GM18907 (cell line): ENCODE measurements around the gene GZMM.

Source experiments
- ATAC-seq: cut with Tn5 transposase; IDR thresholded peaks from one replicate; pipeline ENCODE4 v1.9.1; 2021; ENCODE audit warnings: mild to moderate bottlenecking, moderate library complexity; ENCODE audit not compliant: unreplicated experiment

Gene GZMM

DNA sequence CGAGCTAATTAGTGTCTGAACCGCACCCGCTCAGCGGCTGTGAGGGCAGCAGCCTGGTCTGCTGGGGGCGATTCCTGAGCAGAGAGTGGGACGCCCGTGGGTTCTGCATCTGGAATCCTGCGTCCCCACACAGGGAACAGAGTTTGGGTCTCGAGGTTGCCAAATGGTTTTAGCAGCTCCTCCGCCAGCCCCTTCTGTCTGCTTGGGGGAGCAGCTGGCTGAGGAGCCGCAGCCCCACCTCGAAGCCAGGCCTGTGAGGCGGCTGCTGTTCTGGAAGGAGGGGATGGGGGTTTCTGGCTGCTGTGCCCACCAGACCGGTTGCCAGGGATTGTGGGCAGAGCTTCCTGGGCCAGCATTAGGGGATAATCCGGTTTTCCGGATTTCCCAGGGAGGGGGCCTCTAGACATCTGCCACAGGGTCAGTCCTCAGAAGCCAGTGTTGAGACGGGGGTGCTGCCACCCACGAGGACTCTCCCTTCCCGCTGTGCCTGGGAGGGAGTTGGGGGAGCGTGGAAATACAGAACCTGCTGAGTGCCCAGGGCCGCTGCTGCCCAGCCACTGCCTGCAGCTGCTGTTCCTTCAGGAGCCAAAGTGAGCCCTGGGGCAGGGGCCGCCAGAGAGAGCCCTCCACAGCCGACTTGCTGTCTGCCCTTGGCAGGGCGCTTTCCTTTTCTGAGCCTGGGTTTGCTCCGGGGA lies 10.3 kb upstream of the GZMM start:
- no peak for ATAC-seq

DNA sequence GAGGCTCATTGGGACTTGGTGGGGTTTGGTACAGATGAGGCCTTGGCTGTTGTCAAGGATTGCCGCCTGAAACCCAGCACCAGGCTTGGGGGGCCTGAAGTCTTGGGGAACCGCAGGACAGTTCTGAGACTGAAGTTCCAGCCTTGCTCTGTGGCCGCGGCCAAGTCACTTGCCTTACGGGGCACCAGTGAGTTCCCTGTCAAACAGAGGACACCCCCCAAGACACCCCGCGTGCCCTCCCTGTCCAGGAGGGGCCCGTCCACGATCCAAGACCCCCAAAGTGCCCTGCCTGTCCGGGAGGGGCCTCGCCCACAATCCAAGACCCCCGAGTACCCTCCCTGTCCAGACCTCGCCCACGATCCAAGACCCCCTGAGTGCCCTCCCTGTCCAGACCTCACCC lies 9.8 kb upstream of the GZMM start:
- ATAC-seq = no peak

DNA sequence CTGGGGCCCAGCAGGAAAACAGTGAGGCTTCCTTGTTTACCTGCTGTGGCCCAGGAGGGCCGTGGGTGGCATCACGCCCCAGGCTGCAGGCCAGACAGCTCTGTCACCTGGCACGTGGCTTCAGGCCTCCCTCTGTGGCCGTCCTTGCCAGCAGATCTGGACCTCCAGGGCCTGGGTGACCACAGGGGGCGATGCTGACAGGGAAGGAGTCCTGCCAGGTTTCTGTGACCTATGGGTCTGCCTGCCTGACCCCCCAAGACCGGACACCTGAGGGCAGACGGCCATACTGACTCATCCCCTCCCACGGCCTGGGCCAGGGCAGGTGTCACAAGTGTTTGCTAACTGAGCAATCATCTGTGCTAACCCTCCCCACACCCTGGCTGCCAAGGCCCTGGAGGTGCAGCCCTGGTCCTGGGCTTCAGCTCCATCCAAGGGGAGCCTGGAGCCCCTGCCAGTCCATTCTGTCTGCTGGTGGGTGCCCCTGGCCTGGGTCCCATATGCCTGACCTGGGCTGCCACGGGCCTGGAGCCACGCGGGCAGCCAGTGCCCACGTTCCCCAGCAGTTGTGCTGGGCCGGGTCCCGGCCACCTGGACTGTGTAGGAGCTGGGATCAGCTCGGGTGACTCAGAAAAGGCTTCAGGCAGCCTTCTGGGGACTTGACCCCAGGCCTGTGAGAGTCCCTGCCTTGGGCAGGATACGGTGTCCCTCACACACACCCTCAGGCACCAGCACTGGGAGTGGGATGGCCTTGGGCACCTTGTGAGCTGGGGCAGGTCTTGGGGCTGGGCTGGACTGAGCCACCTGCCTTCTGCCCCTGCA lies 8.6 kb upstream of the GZMM start:
- ATAC-seq = no peak

DNA sequence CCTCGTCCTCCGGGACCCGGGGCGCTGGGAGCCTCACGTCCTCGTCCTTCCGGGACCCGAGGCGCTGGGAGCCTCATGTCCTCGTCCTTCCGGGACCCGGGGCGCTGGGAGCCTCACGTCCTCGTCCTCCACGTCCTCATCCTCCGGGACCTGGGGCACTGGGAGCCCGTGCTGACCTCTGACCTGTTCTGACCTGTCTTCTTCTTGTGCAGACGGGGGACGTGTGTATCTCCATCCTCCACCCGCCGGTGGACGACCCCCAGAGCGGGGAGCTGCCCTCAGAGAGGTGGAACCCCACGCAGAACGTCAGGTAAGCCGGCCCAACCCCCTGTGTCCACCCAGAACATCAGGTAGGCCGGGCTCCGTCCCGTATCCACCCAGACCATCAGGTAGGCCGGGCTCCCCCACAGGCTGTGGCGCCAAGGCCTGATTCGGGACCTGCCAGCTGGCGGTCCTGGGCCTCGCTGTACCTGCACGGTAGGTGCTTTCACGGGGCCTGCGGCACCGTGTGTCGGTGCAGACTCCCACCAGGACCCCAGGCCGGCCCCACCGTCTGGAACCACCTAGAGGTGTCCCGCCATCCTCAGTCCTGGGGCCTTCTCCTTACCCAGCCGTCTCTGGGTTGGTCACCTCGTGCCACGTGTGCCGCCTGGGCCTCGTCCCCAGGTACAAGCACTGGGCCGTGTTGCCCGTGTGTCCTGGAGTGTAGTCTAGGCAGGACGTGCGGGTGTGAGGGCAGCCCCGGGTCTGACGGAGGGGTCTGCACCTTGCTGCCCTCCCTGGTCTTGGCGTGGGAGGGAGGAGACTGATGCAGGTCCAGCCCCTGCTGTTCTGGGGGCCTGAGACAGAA lies 7.6 kb upstream of the GZMM start:
- ATAC-seq = no peak

DNA sequence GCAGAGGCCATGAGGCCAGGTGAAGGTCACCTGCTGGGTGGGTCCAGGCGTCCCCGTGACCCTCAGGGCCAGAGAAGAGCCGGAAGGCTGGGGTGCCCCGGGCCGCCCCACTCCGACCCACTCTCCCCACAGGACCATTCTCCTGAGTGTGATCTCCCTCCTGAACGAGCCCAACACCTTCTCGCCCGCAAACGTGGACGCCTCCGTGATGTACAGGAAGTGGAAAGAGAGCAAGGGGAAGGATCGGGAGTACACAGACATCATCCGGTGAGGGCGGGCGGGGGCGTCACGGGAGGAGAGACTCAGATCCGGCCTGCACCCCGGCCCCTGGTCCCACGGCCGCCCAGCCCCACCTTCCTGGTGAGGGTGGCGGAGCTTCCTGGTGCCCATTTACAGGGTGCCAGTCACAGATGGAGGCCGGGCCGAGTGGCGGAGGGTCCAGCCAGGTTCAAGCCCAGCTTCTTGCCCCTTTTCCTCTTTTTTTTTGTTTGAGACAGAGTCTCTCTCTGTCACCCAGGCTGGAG lies 6.9 kb upstream of the GZMM start:
- ATAC-seq = no peak

DNA sequence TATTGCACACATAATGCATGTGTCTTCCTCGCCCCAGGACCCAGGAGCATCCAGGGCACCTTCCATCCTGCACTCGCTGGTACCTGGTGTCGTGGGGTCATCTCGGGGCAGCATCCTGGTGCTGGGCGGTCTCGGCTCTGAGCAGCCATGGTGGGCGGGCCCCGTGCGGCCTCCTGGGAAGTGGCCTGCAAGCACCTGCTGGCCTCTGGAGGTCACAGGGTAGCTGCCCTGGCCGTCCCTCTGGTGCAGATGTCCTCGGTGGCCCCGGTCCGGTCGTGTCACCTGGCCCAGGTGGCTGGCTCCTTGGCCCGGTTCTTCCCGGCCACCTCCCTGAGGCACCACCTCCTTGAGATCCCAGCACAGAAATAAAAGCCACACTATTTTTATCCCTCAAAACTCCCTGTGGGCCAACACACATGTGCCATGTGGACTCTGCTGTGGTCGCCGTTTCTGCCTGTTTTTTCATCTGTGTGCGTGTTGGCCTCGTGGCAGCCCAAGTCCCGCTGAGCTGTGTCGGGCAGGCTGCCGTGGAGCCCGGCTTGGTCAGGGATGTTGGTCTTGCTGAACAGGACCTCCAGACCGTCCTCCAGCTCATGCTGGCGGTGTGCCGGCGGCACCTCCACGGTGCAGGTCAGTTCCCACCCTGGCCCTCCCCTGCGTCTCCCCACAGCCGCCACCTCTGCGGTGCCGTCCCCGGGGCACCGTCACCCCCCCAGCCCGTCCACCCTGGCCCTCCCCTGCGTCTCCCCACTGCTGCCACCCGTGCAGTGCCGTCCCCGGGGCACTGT lies 5.0 kb upstream of the GZMM start:
- no peak for ATAC-seq

DNA sequence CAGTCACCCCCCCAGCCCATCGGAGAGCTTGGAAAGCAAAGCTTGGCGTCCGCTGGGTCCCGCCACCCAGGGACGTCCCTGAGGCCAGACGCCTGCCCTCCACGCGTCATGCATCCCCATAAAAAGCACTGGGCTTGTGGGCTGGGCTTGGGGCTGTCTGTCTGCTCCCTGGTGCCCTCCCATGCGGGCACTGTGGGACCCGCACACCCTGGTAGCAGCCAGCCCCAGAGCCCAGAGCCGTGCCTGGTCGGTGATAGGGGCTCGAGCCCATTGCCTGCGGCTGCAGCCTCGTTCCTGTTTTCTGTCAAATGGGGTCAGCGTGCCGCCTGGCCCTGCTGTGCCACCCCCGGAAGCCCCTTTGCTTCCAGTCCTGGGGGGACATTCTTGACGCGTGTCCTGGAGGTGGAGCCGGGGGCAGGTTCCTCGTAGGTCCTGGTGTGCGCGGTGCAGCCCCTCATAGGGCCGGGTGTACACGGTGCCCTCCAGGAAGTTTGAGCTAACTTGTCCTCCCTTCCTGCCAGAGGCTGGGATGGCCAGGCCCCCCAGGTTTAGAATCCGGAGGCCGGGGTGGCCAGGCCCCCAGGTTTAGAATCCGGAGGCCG lies 4.3 kb upstream of the GZMM start:
- ATAC-seq = no peak

DNA sequence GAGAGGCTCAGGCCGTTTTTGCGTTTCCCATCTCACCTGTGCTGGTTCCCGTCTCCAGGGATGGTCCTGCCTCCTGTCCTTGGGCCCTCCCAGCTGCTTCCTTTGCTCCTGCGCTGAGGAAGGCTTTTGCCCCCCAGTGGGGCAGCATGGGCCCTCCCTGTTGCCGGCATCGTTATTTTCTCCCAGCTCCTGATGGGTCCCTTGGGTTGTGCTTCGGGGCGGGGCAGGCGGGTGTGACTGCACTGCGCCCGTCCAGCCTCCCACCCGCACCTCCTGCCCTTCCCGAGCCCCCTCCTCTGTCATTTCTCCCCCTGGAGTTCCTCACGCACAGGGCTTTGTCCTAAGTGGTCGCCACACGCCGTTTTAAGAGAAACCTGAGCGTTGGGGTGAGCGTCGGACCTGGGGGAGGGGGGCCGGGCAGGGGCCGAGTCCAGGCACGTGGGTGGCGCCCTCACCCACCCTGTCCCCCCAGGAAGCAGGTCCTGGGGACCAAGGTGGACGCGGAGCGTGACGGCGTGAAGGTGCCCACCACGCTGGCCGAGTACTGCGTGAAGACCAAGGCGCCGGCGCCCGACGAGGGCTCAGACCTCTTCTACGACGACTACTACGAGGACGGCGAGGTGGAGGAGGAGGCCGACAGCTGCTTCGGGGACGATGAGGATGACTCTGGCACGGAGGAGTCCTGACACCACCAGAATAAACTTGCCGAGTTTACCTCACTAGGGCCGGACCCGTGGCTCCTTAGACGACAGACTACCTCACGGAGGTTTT lies 2.8 kb upstream of the GZMM start:
- ATAC-seq = no peak

DNA sequence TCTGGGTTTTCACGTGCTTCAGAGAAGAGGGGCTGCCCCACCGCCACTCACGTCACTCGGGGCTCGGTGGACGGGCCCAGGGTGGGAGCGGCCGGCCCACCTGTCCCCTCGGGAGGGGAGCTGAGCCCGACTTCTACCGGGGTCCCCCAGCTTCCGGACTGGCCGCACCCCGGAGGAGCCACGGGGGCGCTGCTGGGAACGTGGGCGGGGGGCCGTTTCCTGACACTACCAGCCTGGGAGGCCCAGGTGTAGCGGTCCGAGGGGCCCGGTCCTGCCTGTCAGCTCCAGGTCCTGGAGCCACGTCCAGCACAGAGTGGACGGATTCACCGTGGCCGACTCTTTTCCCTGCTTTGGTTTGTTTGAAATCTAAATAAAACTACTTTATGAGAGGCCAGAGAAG lies 2.2 kb upstream of the GZMM start:
- no peak for ATAC-seq

DNA sequence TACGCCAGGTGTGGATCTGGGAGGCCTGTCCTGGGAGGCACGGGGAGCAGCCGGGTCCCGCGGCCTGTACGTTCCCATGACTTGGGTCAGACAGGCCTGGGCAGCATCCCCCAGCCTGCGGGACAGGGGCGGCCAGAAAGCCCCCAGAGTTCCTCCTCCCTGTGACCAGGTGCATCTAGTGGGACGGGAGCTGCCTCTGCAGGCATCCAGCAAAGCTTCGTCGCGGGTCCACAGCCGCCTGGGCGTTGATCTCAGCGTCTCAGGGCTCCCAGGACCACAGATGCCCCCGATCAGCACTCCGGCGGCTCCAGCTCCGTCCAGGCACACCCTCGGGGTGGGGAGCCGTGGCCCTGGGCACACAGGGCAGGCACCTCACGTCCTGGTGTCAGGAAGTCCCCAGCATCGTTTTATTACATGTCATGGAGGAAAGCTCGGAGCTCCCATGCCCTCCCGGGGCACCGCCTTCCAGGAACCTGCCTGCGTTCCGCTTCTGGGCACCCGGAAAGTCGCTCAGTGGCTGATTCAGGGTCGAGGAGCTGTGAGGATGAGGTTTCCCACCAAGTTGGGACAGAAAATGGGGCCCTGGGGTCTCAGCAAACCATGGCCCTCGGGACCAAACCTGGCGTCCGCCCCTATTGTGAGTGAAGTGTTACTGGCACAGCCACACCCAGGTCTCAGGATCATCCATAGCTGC lies 1.5 kb upstream of the GZMM start:
- ATAC-seq = no peak

DNA sequence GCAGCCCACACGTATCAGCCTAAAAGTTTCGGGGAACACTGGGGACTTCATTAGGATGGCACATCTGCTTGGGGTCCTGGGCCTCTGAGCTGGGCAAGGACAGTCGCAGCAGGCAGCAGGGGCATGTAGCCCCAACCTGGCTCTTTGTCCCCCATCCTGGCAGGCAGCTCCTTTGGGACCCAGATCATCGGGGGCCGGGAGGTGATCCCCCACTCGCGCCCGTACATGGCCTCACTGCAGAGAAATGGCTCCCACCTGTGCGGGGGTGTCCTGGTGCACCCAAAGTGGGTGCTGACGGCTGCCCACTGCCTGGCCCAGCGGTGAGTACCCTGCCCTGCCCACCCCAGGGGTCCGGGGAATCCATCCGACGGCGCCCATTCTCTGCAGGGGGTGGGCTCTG lies 3.3 kb downstream of the GZMM start:
- ATAC-seq = no peak

DNA sequence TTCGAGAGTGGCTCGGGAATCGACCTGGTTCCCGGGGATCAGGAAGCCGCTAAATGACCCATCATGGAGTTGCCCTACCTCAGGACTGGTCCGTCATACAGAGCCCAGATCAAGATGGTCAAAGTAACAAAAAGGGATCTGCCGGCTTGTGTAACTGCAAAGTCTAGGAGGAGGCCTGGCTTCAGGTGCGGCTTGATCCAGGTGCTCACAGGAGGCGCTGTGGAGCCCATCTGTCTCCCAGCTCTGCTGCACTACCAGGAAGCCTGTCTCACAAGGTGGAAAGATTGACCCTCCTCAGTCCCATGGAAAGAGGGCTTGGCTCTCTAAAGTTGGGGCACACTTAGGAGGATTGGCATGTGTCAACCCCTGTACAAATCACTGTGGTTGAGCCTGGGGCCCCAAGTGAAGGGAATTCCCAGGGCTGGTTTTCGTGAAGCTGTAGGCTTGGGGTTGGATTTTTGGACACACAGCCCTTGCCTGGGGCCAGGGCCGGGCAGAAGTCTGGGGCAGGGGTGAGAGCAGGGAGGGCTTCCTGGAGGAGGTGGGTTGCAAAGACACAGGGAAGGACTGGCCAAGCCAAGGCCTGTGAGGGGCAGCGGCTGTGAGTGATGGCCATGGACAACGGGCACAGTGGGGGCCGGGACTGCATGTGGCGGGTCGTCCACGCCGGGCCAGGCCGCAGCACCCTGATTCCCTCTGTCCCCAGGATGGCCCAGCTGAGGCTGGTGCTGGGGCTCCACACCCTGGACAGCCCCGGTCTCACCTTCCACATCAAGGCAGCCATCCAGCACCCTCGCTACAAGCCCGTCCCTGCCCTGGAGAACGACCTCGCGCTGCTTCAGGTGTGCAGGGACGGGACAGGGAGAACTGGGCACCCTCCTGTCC lies 4.2 kb downstream of the GZMM start:
- no peak for ATAC-seq

DNA sequence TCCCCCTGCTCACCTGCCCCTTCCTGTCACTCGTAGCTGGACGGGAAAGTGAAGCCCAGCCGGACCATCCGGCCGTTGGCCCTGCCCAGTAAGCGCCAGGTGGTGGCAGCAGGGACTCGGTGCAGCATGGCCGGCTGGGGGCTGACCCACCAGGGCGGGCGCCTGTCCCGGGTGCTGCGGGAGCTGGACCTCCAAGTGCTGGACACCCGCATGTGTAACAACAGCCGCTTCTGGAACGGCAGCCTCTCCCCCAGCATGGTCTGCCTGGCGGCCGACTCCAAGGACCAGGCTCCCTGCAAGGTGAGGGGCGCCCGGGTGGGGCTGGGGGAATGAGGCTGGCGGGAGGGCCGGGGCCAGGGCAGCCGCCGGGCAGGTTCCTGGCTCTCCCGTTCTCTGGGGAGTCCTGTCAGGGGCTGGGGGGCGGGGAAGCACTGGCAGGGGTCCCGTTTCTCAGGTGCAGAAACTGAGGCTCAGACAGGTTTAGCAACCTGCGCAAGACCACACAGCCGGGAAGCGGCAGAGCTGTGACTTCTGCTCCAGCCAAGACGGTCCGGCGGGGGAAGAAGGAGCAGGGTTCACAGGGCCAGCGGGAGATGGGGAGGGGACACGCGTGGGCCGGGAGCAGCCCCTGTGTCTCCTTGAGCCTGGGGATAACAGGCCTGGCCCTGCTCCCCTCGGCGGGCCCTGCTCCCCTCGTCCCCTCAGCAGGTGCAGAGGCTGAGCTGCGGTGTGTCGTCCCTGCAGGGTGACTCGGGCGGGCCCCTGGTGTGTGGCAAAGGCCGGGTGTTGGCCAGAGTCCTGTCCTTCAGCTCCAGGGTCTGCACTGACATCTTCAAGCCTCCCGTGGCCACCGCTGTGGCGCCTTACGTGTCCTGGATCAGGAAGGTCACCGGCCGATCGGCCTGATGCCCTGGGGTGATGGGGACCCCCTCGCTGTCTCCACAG lies 5.3 kb downstream of the GZMM start:
- no peak for ATAC-seq

DNA sequence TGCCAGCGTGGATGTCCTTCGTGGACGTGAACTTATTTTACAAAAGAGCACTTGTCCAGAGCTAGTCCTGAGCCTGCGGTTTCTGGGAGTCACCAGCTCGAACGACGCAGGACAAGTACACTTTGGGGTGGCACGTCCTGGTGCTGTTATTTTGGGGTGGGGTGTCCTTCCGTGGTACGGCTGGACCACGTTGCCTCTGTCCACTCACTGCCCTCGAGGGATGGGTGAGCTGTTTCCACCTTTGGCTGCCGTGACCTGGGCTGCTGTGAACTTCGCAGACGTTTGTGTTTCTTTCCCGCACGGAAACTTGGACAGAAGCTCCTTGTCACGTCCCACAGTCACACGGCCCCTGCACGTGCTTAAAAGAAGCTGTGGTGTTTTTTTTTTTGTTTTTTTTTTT lies 11.0 kb downstream of the GZMM start:
- no peak for ATAC-seq

DNA sequence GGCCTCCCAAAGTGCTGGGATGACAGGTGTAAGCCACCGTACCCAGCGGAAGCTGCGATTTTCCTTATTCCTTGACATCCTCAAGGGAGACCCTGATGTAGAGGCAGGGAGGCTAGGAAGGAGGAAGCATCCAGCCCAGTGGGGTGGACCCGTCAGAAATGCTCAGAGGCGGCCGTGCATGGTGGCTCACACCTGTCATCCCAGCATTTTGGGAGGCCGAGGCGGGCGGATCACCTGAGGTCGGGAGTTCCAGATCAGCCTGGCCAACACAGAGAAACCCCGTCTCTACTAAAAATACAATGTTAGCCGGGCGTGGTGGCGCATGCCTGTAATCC lies 11.6 kb downstream of the GZMM start:
- no peak for ATAC-seq

DNA sequence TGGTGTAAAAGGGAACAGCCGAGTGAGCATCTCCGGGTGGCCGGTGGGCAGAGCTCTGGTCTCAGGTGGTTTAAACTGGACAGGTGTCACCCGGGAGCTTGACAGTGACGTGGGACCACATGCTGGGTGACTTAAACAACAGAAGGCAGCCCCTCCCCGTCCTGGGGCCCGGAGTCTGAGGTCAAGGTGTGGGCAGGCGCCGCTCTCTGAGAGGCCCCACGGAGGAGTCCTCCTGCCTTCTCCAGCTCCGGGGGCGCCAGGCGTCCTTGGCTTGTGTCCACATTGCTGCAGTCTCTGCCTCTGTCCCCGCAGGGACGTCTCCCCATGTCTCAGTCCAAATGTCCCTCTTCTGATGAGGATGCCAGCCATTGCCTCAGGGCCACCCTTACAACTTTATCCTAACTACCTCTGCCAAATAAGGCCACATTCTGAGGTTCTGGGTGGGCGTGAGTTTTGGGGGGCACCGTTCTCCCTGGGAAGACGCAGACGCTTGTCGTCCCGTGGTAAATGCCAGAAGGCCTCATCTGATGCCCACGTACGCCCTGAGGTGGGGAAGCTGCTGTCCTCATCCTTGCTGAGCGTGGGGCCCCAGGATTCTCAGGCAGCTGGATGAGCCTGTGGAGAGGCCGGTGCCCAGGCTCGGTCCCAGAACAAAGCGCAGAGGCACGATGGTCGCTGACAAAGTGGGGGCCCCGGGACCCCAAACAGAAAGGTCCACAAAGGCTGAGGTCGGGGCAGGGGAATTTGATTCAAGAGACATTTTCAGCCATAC lies 12.9 kb downstream of the GZMM start:
- ATAC-seq = no peak
